ENCODE results near the gene DEDD.
"Not testable (repeated sequence)": the region's sequence is repeated elsewhere in the genome, so short reads cannot be mapped to it uniquely, and the experiment has no call there.

Gene DEDD

DNA sequence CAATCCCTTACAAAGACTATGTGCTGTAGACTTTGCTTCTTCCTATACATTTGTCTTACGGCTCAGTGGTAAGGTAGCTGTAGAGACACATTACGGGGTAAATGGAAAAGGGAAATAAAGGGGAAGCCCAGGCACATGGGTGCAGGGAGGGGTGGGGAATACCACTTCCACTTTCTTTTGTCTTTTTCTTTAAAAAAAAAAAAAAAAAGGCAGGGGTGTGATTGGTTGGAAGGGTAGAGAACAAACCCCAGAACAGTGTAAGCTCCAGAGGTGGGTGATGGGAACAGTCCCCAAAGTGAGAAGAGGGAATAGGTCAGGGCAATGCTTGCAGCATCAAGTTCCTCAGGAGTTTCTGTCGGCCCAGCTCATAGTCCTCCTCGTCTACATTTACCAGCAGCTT, 10.6 kb downstream of the DEDD start:
- DNase-seq = no peak

DNA sequence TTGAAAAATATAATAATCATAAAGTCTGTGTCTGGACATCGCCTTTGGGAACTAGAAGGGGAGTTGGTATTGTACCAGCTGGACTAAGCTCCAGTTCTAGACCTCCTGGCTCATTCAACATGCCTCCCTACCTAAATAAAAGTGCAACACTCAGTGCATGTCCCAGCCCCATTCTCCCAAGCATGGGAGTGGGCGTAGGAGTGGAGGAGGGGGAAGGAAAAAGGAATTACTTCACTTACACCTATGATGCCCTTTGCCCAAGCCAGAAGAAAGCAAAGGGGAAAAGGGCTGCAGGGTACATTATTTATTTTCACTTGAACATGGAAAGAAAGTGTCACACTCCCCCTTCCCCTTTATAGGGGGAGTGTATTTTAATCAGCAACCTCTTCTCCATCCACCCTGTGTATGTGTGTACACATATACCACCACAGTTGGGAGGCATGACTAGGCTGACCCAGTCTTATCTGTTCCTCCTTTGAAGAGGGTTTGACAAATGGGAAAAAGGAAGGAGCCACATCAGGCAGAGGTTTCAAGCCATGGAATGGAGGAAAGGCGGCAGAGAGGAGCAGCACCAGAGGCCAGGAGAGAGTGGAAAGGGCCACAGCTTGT, 11.3 kb downstream of the DEDD start:
- DNase-seq = no peak

DNA sequence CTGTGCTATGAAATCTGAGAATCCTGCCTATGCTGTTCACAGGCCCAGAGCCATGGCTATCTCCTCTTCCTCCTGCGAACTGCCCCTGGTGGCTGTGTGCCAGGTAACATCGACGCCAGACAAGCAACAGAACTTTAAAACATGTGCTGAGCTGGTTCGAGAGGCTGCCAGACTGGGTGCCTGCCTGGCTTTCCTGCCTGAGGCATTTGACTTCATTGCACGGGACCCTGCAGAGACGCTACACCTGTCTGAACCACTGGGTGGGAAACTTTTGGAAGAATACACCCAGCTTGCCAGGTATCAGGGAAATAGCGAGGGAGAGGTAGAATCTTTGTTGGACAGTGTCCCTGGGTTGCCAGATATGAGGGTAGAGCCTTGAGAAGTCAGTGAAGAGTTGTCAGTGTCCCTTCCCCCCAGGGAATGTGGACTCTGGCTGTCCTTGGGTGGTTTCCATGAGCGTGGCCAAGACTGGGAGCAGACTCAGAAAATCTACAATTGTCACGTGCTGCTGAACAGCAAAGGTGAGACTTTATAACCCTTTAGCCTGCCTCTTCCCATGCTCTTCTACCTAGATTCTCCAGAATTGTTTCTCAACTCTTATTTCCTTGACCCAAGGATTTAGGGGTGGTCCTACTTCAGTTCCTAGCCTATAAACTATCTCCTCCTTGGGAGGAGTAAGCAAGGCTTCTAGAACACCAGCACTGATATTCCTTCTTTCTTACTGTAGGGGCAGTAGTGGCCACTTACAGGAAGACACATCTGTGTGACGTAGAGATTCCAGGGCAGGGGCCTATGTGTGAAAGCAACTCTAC, 13.2 kb downstream of the DEDD start:
- peak in 1 of 4 experiments; percentile 14 for DNase-seq

DNA sequence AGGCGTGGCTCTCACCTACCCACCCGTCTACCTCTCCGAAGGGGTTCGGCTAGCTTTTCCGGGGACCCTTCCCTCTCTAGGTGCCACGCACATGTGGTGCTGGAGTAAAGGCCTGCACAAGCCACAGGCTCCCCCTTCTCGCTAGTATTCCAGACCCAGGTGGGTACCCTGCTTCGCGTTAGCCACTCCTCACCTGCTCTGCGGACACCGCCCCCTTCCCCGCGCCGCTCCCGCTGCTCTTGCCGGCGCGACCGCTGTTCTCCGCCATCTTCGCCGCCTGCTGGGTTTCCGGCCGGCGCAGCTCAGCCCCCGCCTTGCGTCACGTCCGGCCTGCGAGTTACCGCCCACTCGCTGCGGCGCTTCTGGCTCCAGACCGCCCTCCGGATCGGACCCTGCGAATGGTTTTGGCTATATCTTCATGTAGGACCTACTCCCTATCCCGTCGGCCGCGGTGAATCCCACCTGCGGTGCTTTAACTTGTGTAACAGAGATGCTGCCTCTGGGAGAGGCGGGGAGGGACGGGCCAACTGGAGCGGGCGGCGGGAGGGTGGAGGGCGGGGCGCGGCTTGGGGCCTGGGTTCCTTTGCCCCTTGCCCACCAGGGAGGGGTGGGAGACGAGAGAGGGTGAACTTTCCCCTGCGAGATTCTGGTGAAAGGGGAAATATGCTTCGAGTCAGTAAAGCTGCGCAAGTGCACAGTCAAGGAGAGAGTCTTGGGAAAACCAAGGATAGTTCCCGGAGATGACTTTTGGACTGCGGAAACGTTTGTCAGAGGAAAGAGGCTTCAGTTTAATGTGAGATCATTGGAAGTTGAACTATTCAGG, 14.5 kb downstream of the DEDD start, which contains the start of the genes NIT1 and PFDN2:
Gene NIT1 (plus strand): TSS at position 347 of the 823 bp plus-strand sequence. CDS start 72 bp downstream, at position 419.
Gene PFDN2 (minus strand): TSS at position 279 of the 823 bp plus-strand sequence. CDS start 11 bp downstream, at position 268.
- DNase-seq = peak; percentile 59 to 77 (median 64)

DNA sequence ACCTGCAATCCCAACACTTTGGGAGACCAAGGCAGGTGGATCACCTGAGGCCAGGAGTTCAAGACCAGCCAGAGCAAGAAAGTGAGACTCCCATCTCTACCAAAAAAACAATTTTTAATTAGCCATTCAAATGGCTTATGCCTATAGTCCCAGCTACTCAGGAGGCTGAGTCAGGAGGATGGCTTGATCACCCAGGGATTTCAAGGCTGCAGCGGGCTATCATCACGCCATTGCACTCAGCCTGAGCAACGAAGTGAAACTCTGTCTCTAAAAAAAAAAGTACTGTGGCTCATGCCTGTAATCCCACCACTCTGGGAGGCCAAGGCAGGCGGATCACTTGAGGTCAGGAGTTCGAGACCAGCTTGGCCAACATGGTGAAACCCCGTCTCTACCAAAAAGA, 16.5 kb downstream of the DEDD start:
- not testable (repeated sequence) for DNase-seq

DNA sequence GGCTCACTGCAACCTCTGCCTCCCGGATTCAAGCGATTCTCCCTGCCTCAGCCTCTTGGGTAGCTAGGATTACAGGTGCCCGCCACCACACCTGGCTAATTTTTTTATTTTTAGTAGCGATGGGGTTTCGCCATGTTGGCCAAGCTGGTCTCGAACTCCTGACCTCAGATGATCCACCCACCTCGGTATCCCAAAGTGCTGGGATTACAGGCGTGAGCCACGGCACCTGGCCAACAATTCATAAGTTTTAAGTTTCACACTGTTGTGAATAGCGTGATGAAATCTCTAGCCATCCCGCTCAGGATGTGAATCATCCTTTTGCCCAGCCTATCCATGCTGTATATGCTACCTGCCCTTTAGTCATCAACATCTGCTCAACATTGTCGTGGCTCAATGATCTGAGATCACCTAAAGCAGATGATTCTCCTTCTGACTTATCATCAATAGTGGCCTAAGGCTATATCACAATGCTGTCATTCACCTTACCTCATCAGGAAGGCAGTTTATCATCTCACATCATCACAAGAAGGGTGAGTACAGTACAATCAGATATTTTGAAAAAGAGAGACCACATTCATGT, 17.2 kb downstream of the DEDD start:
- no peak for DNase-seq

DNA sequence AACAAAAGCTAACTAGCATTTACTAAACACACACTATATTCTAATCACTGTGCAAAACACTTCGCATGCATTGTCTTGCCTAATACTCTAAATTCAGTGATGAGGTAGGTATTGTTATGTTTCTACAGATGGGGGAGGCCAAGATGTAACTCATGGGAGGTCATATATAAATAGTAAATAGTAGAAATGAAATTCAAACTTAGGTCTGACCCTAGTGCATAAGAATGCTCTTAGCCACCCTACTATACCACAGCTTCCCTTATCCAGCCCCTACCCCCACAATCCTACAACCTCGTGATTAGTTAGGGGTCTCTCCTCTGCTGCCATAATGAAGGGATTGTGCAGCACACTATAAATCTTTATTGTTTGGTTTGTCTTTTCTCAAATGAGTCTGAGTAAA, 17.9 kb downstream of the DEDD start:
- no peak for DNase-seq

DNA sequence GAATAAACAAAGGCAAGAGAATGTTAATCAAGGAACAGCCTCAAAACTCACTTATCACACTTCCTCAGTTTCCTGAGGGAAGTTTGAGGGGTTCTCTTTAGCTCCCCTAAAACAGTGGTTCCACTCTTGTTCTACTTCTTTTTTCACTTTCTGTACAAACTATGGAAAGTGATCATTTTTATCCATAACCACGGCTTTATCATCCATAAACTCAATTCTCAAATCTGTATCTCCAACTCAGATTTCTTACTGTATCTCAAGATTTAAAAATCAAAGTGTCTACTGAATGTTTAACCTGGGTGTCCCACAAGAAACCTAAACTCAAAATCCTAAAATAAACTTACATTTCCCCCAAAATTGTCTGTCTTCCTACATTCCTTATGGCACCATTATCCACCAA, 18.6 kb downstream of the DEDD start:
- no peak for DNase-seq

DNA sequence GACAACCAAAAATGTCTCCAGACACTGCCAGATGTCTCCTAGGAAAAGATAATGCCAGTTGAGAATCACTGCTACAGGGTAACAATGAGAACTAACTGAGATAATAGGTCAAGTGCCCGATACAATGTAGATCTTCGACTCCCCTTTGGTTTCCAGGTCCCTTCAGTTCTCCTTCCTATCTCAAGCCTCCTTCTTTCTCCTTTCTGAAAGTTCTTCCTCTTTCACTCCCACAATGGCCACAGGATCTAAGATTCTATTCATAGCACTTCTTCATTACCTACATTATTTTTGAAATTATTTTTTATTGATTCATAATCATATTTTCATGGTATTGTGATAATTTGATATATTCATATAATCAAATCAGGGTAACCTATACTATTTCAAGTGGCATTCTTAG, 20.9 kb downstream of the DEDD start:
- no peak for DNase-seq

DNA sequence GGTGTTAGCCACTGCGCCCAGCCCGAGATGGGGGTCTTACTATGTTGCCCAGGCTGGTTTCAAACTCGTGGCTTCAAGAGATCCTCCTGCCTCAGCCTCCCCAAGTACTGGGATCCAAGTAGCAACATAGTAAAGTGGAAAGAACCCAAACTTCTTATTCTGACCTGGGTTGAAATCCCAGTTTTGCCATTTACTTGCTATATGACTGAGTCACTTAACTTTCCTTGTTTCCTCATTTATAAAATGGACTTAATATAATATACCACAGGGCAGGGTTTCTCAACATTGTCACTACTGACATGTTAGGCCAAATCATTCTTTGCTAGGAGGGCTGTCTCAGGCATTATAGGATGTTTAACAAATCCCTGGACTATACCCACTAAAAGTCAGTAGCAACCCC, 21.4 kb downstream of the DEDD start:
- DNase-seq = no peak

DNA sequence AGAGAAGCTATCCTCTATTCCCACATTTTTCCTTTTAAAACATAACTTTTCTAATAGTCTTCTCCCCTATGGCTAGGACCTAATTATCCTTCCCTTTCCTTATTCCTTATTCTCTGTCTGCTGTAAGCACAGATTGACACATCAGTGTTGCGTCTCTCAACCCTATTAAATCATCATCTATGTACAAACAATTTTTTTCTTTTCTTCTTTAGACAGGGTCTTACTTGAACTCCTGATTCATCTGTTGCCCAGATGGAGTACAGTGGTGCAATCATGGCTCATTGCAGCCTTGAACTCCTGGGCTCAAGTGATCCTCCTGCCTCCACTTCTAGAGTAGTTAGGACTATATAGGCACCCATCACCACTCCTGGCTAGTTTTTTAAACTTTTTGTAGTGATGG, 26.0 kb downstream of the DEDD start:
- DNase-seq = no peak

DNA sequence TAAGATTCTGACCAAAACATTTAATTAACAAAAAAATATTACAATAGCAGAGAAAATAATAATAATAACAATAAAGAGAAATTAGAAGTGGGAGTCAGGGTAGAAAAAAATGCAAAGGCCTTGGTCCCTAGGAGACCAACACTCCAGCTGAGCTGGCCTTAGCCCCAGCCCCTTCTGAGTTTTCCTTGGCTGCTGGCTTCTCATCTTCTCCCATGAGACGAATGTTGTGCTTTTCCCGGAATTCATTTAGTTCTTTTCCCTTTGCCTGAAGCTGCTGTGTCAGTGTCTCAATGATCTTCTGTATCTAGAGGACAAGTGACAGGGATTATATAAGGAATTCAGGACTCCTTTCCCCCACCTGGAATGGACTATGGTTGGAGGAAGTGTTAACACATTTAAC, 31.9 kb downstream of the DEDD start:
- DNase-seq = no peak

DNA sequence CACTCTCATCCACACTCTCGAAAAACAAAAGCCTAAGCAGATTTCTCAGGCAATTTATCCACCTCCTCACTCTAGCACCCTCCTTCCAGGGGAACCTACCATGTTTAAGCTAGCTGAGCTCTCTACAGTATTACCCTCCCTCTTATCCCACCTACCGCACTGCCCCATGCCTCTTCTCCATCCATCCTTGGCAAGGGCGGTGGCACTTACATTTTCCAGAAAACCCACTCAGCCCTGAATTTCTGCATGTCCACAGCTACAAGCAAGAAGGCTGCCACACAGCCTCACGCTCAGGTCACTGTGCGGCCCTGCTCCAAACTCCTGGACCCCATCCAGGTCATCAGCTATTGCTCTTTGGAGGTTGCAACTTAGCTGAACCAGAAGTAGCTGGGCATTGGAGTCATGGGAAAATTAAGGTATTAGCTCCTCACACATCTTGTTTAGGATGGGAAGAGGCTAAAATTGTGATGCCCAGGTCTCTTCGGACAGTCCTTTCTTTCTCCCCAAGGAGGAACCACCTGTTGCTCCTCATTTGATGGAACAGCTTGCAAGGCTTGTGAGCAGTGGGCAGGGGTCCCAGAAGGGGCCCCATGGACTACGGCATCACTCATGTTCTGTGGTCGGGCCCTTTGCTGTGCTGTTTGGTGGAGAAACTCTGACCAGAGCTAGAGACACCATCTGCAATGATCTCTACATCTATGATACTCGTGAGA, 33.2 kb downstream of the DEDD start:
- no peak for DNase-seq

DNA sequence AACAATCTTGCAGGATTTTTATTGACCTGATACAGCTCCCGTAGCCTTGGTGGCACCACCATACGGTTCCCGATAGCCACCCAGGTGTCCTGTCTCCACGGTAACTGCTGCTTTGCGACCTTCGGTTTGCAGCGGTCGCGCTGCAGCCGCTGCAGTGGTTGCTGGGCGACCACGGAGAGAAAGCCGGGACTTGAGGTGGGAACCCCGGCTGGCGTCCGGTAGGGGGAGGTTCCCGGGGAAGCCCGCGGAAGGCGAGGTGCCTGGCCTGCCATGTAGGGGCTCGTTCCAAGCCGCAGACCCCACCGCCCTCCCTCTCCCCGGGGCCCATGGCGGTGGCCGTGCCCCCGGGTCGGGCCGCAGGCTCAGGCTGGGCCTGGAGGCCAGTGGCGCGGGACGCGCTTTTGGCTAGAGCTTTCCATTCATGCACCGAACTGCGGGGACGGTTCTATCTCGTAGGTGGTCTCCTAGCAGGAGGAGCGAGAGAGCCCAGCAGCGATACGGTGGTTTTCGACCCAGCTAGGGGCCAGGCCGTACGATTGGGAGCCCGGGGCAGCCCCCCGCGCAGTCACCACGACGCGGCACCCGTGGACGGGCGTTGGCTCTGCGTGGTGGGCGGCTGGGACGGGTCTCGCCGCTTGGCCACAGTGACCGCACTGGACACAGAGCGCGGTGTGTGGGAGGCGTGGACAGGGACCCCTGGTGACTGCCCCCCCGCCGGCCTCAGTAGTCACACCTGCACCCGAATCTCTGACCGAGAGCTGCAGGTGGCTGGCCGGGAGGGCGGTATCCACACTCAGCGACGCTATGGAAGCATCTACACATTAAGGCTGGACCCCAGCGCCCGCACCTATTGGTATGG, 34.0 kb downstream of the DEDD start, which contains the start of gene KLHDC9:
Gene KLHDC9 (plus strand): TSS at position 152 of the 859 bp plus-strand sequence. CDS start 175 bp downstream, at position 327.
- DNase-seq = peak; percentile 15 to 39 (median 20)

DNA sequence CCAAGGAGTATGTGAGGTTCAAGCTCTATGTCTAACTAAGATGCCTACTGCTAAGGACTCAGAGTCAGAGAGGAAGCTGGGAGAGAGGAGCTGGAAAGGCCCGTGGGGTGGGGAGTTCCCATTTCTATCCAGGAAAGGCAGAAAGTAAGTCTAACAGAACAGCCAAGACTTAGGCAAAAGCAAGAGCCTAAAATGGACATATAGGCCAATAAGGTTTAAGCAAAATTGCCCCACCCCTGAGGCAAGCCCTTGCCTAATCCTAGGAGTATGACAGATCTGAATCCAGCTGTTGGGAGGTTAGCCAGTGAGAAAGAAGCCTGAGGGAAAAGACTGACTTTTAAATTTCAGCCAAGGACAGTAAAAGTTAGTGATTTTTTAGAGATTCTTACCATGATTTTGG, 35.9 kb downstream of the DEDD start:
- DNase-seq = no peak

DNA sequence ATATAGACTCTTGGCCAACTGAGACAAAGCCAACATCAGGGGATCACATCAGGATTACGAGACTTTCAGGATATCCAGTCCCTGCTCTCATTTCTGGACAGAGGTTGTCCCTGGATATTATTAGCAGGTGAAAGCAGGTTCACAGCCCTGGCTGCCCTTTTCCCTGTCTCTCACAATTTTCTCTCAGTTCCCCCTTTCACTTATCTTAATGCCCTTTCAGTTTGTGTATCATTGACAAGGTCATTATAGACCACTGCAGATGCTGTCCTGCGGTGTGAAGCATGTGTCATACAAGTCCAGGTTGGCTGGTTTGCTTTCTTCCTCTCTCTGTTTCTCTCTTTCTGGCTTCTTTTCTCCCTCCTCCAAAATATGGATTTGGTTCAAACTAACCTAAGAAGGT, 36.5 kb downstream of the DEDD start:
- no peak for DNase-seq

DNA sequence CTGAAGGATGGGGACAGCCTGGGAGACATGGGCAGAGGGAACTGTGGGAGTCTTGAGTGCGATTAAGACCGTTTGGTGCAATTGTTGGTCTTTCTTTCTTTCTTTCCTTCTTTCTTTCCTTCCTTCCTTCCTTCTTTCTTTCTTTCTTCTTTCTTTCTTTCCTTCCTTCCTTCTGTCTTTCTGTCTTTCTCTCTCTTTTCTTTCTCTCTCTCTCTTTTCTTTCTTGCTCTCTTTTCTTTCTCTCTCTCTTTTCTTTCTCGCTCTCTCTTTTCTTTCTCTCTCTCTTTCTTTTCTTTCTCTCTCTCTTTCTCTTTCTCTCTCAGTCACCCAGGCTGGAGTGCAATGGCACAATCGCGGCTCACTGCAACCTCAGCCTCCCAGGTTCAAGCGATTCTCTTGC, 37.2 kb downstream of the DEDD start:
- DNase-seq = no peak

DNA sequence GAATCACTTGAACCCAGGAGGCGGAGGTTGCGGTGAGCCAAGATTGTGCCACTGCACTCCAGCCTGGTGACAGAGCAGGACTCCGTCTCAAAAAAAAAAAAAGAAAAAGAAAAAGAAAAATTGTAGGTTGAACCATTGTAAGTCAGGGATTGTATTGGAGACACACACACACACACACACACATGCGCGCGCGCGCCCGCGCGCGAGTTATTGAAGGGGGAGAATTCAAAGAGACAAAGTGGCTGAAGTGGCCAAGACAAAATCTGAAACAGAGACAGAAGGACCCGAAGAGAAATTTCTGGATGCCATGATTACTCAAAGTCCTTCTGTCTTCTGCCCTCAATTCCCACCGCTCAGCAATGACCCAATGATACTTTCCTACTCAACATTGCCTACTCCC, 38.0 kb downstream of the DEDD start:
- DNase-seq = no peak

DNA sequence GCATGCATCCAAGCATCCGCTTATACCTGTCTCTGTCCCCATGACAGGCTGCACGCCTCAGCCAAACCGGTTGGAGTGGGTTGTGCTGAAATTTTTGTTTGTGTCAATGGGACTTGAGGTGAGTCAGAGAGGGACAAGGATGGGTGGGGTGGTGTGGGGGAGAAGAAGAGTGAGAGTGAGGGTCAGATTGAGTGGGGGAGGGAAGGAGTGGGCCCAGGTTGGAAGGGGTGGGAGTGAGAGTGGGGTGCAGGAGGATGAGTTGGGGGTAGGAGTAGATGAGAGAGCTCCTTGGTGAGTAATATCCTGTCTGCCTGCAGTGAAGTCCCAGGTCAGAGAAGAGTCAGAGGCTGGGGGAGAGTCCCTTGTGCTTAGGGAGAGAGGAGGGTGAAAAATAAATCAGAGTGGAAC, 39.8 kb downstream of the DEDD start:
- no peak for DNase-seq

DNA sequence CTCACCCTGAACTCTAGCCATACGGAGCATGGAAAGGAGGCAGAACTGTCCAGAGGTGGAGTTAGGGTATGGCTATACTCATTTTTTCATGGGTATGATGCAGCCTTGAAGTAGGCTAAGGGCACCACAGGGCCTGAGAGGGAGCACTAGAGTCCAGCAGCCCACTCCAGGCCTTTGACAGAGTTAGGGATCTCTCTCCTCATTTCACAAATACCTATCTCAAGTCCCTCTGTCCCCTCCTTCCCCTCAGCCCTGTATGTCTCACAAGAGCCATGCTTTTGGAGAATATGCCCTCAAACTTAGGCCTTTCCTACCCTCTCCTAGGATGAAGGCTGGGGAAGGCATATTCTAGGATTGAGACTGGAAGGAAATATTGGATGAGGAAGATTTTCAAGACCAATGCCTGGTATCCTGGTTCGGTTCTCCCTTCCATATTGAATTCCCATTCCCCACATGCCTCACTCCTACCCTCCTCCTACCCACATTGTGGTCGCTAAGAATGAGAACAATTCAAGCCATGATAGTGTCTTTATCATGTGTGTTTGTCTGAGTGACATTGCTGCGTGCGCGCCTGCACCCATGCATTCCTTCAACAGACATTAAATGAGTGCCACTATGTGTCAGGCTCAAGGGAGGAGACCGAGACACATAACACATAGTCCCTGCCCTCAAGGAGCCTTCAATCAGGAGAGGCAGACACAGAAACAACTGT, 40.5 kb downstream of the DEDD start:
- DNase-seq = no peak

DNA sequence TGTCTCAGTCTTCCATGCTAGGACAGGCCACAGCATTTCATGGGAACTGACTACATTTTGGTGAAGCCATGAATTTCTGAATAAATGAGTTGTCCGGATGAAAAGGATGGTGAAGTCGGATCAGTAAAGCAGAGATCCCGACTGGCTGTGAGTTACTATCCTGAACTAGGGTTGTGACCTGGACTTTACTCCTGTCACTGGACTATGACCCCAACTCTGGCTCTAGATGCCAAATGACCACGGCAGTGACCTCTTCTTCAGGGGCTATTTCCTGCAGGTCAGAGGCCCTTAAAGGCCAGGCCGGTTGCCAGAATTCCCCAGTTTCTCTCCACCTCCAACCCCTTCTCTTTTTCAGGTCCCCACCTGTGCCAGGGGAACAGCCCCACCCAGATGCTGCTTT, 41.4 kb downstream of the DEDD start:
- DNase-seq = no peak
